H1 (cell line): ENCODE measurements around the gene CDYL2. TPM values are rescaled to one million over a fixed set of nuclear protein-coding genes. Genes with fewer than 3 reads are reported as not detected.

Experiments
- CTCF ChIA-PET: fragments of 300-600 bp; sonication (Branson Sonifier 250); formaldehyde crosslinking; loops from one replicate; lab custom pipeline; 2021; ENCODE audit not compliant: partially characterized antibody; lab: Charles Lee
- POLR2A ChIA-PET: fragments of 300-600 bp; sonication (Branson Sonifier 250); formaldehyde crosslinking; loops from one replicate; lab custom pipeline; 2021; ENCODE audit warnings: inconsistent platforms; ENCODE audit not compliant: partially characterized antibody; lab: Charles Lee
- DNase-seq, 2 experiments: peaks; one replicate each; pipeline versions ENCODE4 v3.0.0 to v3.0.0-alpha.2; 2010 to 2022; ENCODE audit warnings: low spot score in 2 of 2, low read depth in 1 of 2, mixed read lengths in 1 of 2
- FAIRE-seq: peaks from 2 replicates; lab custom pipeline; 2011; peaks lifted over from hg19 to GRCh38; lab: Jason Lieb, UNC
- H2AFZ ChIP-seq: 2 replicates; pipeline ENCODE4 v1.8.1; 2012; ENCODE audit warnings: low read length, inconsistent platforms
- H2AK5ac ChIP-seq: 2 replicates; pipeline ENCODE4 v1.6.1; 2013; ENCODE audit warnings: low read depth, low read length
- H2BK120ac ChIP-seq: replicated peaks from 2 replicates; pipeline ENCODE3; 2013; ENCODE audit warnings: low read depth, low read length, inconsistent platforms
- H2BK12ac ChIP-seq: 2 replicates; pipeline ENCODE4 v1.6.1; 2013; ENCODE audit warnings: low read depth, low read length
- H2BK15ac ChIP-seq: 2 replicates; pipeline ENCODE4 v1.6.1; 2013; ENCODE audit warnings: low read length
- H2BK20ac ChIP-seq: 2 replicates; pipeline ENCODE4 v1.6.1; 2013; ENCODE audit warnings: low read length
- H2BK5ac ChIP-seq: 2 replicates; pipeline ENCODE4 v1.6.1; 2013; ENCODE audit warnings: low read depth, low read length
- H3K14ac ChIP-seq: 2 replicates; pipeline ENCODE4 v1.6.1; 2013; ENCODE audit warnings: inconsistent platforms; ENCODE audit not compliant: insufficient read length
- H3K18ac ChIP-seq: 2 replicates; pipeline ENCODE4 v1.6.1; 2013; ENCODE audit warnings: low read length; ENCODE audit errors: extremely low read depth
- H3K23ac ChIP-seq: 2 replicates; pipeline ENCODE4 v1.6.1; 2013; ENCODE audit warnings: inconsistent platforms; ENCODE audit not compliant: insufficient read length
- H3K23me2 ChIP-seq: 2 replicates; pipeline ENCODE4 v1.6.1; 2013; ENCODE audit warnings: low read depth, low read length
- H3K27ac ChIP-seq: 2 replicates; pipeline ENCODE4 v1.6.1; 2011; ENCODE audit warnings: low read depth, low read length, inconsistent platforms
- H3K27me3 ChIP-seq, 4 experiments: replicated peaks in 1 of 4; 1 replicate in 1 of 4; 2 replicates in 3 of 4; pipeline versions ENCODE4 v1.6.1 to v1.8.1; 2011 to 2013; ENCODE audit warnings: low read length in 3 of 4, mild to moderate bottlenecking in 3 of 4, inconsistent platforms in 2 of 4, mixed read lengths in 2 of 4, moderate library complexity in 1 of 4; ENCODE audit not compliant: control insufficient read depth in 3 of 4, insufficient read depth in 3 of 4; ENCODE audit errors: extremely low read depth in 1 of 4
- H3K36me3 ChIP-seq, 4 experiments: 2 replicates each; pipeline versions ENCODE4 v1.6.1 to v1.8.1; 2011 to 2013; ENCODE audit warnings: mild to moderate bottlenecking in 4 of 4, low read length in 3 of 4, moderate library complexity in 2 of 4, control low read depth in 1 of 4, inconsistent platforms in 1 of 4; ENCODE audit not compliant: insufficient read depth in 4 of 4, control insufficient read depth in 2 of 4
- H3K4ac ChIP-seq: replicated peaks from 2 replicates; pipeline ENCODE3; 2013; ENCODE audit warnings: low read length, low read depth, mixed read lengths, inconsistent platforms; ENCODE audit not compliant: insufficient read length
- H3K4me1 ChIP-seq, 4 experiments: replicated peaks in 1 of 4; 1 replicate in 1 of 4; 2 replicates in 3 of 4; pipeline versions ENCODE4 v1.6.1 to v1.8.1; 2011 to 2013; ENCODE audit warnings: low read length in 3 of 4, inconsistent platforms in 2 of 4, mixed read lengths in 1 of 4; ENCODE audit not compliant: insufficient read depth in 4 of 4, control insufficient read depth in 3 of 4
- H3K4me2 ChIP-seq, 2 experiments: 2 replicates each; pipeline versions ENCODE4 v1.6.1 to v1.8.1; 2011 to 2013; ENCODE audit warnings: low read depth in 2 of 2, low read length in 2 of 2, control low read depth in 1 of 2, inconsistent platforms in 1 of 2, mild to moderate bottlenecking in 1 of 2; ENCODE audit not compliant: insufficient read depth in 1 of 2
- H3K4me3 ChIP-seq, 4 experiments: fragments of 200-600, 300-600 bp in 1 of 4; sonication (generic), shearing (Covaris generic), sonication (Bioruptor Twin) in 1 of 4; 2 replicates each; pipeline versions ENCODE4 v1.5.1 to v1.8.1; 2011 to 2016; ENCODE audit warnings: low read length in 4 of 4, low read depth in 3 of 4, control low read depth in 2 of 4, inconsistent platforms in 2 of 4, mild to moderate bottlenecking in 2 of 4, mixed read lengths in 1 of 4, moderate library complexity in 1 of 4; ENCODE audit not compliant: insufficient read depth in 2 of 4; ENCODE audit errors: extremely low read depth in 1 of 4
- H3K56ac ChIP-seq: replicated peaks from 2 replicates; pipeline ENCODE3; 2013; ENCODE audit warnings: low read depth, mild to moderate bottlenecking, mixed read lengths, low read length, inconsistent platforms; ENCODE audit not compliant: insufficient read length
- H3K79me1 ChIP-seq: 2 replicates; pipeline ENCODE4 v1.6.1; 2013; ENCODE audit warnings: low read depth, low read length, control low read depth
- H3K79me2 ChIP-seq, 2 experiments: 2 replicates each; pipeline versions ENCODE4 v1.6.1 to v1.8.1; 2012 to 2013; ENCODE audit warnings: low read length in 2 of 2, mild to moderate bottlenecking in 2 of 2, inconsistent platforms in 1 of 2; ENCODE audit not compliant: insufficient read depth in 2 of 2, control insufficient read depth in 1 of 2
- H3K9ac ChIP-seq, 4 experiments: replicated peaks in 1 of 4; 1 replicate in 1 of 4; 2 replicates in 3 of 4; pipeline versions ENCODE4 v1.6.1 to v1.8.1; 2011 to 2013; ENCODE audit warnings: low read depth in 3 of 4, low read length in 3 of 4, control low read depth in 2 of 4, mild to moderate bottlenecking in 2 of 4, moderate library complexity in 2 of 4, inconsistent platforms in 1 of 4; ENCODE audit errors: extremely low read depth in 1 of 4
- H3K9me3 ChIP-seq, 2 experiments: 2 replicates each; pipeline versions ENCODE4 v1.6.1 to v1.8.1; 2012 to 2013; ENCODE audit warnings: mild to moderate bottlenecking in 2 of 2, moderate library complexity in 2 of 2, control low read depth in 1 of 2, inconsistent platforms in 1 of 2, low read depth in 1 of 2, low read length in 1 of 2, mixed read lengths in 1 of 2; ENCODE audit not compliant: insufficient read depth in 2 of 2
- H4K20me1 ChIP-seq, 2 experiments: replicated peaks in 1 of 2; 2 replicates each; pipeline versions ENCODE3 to v1.8.1; 2011 to 2013; ENCODE audit warnings: inconsistent platforms in 2 of 2, low read length in 2 of 2, mild to moderate bottlenecking in 1 of 2; ENCODE audit not compliant: insufficient read depth in 2 of 2, control insufficient read depth in 1 of 2
- H4K5ac ChIP-seq: 2 replicates; pipeline ENCODE4 v1.6.1; 2013; ENCODE audit warnings: low read length, low read depth, mixed read lengths, inconsistent platforms; ENCODE audit not compliant: insufficient read length
- H4K8ac ChIP-seq: 2 replicates; pipeline ENCODE4 v1.8.0; 2013; ENCODE audit warnings: mild to moderate bottlenecking, moderate library complexity, low read length, inconsistent platforms; ENCODE audit not compliant: insufficient read depth; ENCODE audit errors: extremely low read depth
- H4K91ac ChIP-seq: replicated peaks from 2 replicates; pipeline ENCODE3; 2013; ENCODE audit warnings: low read length, mixed read lengths, inconsistent platforms; ENCODE audit not compliant: insufficient read length
- GABPA ChIP-seq: IDR thresholded peaks from 2 replicates; pipeline ENCODE4 v1.6.1; 2011; ENCODE audit warnings: mild to moderate bottlenecking, low read length, moderate library complexity, borderline replicate concordance; ENCODE audit not compliant: insufficient read depth
- KDM4A ChIP-seq: IDR thresholded peaks from one replicate; pipeline ENCODE4 v1.7.1; 2012; ENCODE audit warnings: low read depth, mild to moderate bottlenecking, moderate library complexity, low read length, inconsistent platforms; ENCODE audit not compliant: severe bottlenecking
- NRF1 ChIP-seq: IDR thresholded peaks from 2 replicates; pipeline ENCODE4 v1.6.1; 2011; ENCODE audit warnings: mild to moderate bottlenecking, low read depth, low read length, improper control_type of control experiment
- POLR2A ChIP-seq, 2 experiments: IDR thresholded peaks; 1 replicate in 1 of 2; 2 replicates in 1 of 2; pipeline ENCODE4 v1.6.1; 2011; ENCODE audit warnings: low read depth in 2 of 2, low read length in 2 of 2, mild to moderate bottlenecking in 2 of 2; ENCODE audit errors: control extremely low read depth in 1 of 2
- POU5F1 ChIP-seq: IDR thresholded peaks from 2 replicates; pipeline ENCODE4 v1.6.1; 2011; ENCODE audit warnings: low read depth, mild to moderate bottlenecking, low read length, moderate library complexity
- SAP30 ChIP-seq: fragments of 300-600 bp; sonication (generic); IDR thresholded peaks from 2 replicates; pipeline ENCODE4 v1.7.1; 2012; ENCODE audit warnings: low read length, moderate library complexity, mild to moderate bottlenecking, inconsistent platforms; ENCODE audit not compliant: insufficient read depth, insufficient replicate concordance
- SP2 ChIP-seq: IDR thresholded peaks from 2 replicates; pipeline ENCODE4 v1.6.1; 2012; ENCODE audit warnings: mild to moderate bottlenecking, low read length, inconsistent platforms
- TEAD4 ChIP-seq: IDR thresholded peaks from 2 replicates; pipeline ENCODE4 v1.6.1; 2012; ENCODE audit warnings: low read depth, low read length, inconsistent platforms, mixed read lengths
- WGBS, 2 experiments: shearing (Covaris generic) in 1 of 2; methylation state at CpG; one replicate each; pipeline versions ENCODE4 v1.1.6 to v1.1.7; 2013 to 2015; ENCODE audit warnings: low lambda C conversion rate in 2 of 2, mixed read lengths in 2 of 2, inconsistent platforms in 1 of 2, low coverage in 1 of 2, missing lambda C conversion rate in 1 of 2; ENCODE audit not compliant: insufficient replicate concordance in 2 of 2, insufficient coverage in 1 of 2, insufficient read length in 1 of 2; ENCODE audit errors: extremely low coverage in 1 of 2, missing lambda C conversion rate in 1 of 2; 5-methylcytosine and 5-hydroxymethylcytosine counted together
- polyA plus RNA-seq, 7 experiments: library from polyadenylated mRNA; depleted of rRNA in 3 of 7; stranded (reverse) in 5 of 7; unstranded in 2 of 7; fragments of >200 nt in 5 of 7; fragments of 200-250 nt in 2 of 7; gene quantifications; 1 replicate in 5 of 7; 2 replicates in 1 of 7; 4 replicates in 1 of 7; pipeline versions ENCODE4 v1.2.1 to v1.2.3, GENCODE V29; 2011 to 2013; ENCODE audit warnings: missing spikeins in 2 of 7, mixed read lengths in 2 of 7
- total RNA-seq: library from RNA; stranded (reverse); fragmentation: NEBNext Ultra II Directional; extraction: Animal tissue kit (Norgen Biotek cat#: 25700); gene quantifications from 2 replicates; pipeline ENCODE4 v1.2.1, GENCODE V29; 2021

The CDYL2 gene
- total and polyA plus RNA-seq, 2 of the 8 experiments (the other 6 are each of a cell fraction or from before 2014, with no cell fraction given), result 0.33 to 5.3 TPM

- no peak overlapping the region for H3K9ac ChIP-seq
- no peak overlapping the region for H3K14ac ChIP-seq
- H3K9me3 ChIP-seq, result peaks cover 3 to 18% of the 10 kb centered on the region in 2 experiments; a peak in 3 of 4 replicates
- H3K4me3 ChIP-seq, result no peak overlapping the region
- H2BK20ac ChIP-seq, result no peak overlapping the region
- no peak overlapping the region for H4K8ac ChIP-seq
- H4K91ac ChIP-seq, result no peak overlapping the region
- no peak overlapping the region for H2BK120ac ChIP-seq
- H3K4me1 ChIP-seq, result no peaks in the 10 kb centered on the region
- no peaks in the 10 kb centered on the region for H3K27me3 ChIP-seq
- peaks cover 0 to 2% of the 10 kb centered on the region in 2 experiments for H4K20me1 ChIP-seq
- no peak for FAIRE-seq
- no peak overlapping the region for H3K4me2 ChIP-seq
- no peak for DNase-seq
- TF ChIP-seq SAP30 (no peak), SP2 (no peak), KDM4A (no peak), POLR2A (IDR thresholded peaks at IDR 0.05; ENCODE audit: control extremely low read depth in 1 of 2, low read depth in 2 of 2, low read length in 2 of 2) (no peak), GABPA (no peak), NRF1 (no peak), POU5F1 (no peak), TEAD4 (no peak)
- H3K79me2 ChIP-seq, result no peaks in the 10 kb centered on the region
- H3K23ac ChIP-seq, result no peak overlapping the region
- no peak overlapping the region for H4K5ac ChIP-seq
- H2BK15ac ChIP-seq, result no peak overlapping the region
- H2BK12ac ChIP-seq, result no peak overlapping the region
- H2AFZ ChIP-seq, result no peak overlapping the region
- H3K36me3 ChIP-seq, result no peaks in the 10 kb centered on the region
- no peak overlapping the region for H3K18ac ChIP-seq
- H3K4ac ChIP-seq, result no peak overlapping the region
- no peak overlapping the region for H2AK5ac ChIP-seq
- H3K56ac ChIP-seq, result no peak overlapping the region
- H3K23me2 ChIP-seq, result peaks cover 2% of the 10 kb centered on the region; the same call in 1 of the 2 replicates
- no peaks in the 10 kb centered on the region for H3K79me1 ChIP-seq
- ChIA-PET CTCF (interaction anchor here (0.6 kb wide), 1 partner anchor 1759 kb away, joined by 3 read pairs; no protein-coding TSS in a partner anchor), POLR2A (no interaction called here)
- H3K27ac ChIP-seq, result no peak overlapping the region
- 83% methylated on average over 2 of the region's 2 CpGs; no CpG with 5 or more reads in 1 of the 2 experiments for WGBS, 2 experiments
- no peak overlapping the region for H2BK5ac ChIP-seq
Measured at GRCh38 chr16:80692270-80692669, 112.1 kb downstream of the CDYL2 start.
